Esophagus muscularis mucosa (tissue), 4 donors: ENCODE results near the gene ZNF439.

Experiments
- EP300 ChIP-seq: sonication (generic); formaldehyde crosslinking; IDR thresholded peaks from one replicate; pipeline ENCODE4 v1.6.1; 2017; ENCODE audit warnings: antibody characterized with exemption
- POLR2A ChIP-seq: fragments of 450-650 bp; IDR thresholded peaks from one replicate; pipeline ENCODE4 v1.6.1; 2017; ENCODE audit warnings: antibody characterized with exemption, moderate library complexity, mild to moderate bottlenecking, low read depth
- POLR2AphosphoS5 ChIP-seq, 2 donors: sonication (generic); formaldehyde crosslinking; IDR thresholded peaks; one replicate each; pipeline ENCODE4 v1.6.1; 2017; ENCODE audit warnings: antibody characterized with exemption in 2 of 2
- TF ChIP-seq, protein P1 (sequence below), 3 experiments: fragments of 200-600 bp in 2 of 3; fragments of 450-650 bp in 1 of 3; sonication (generic) in 2 of 3; IDR thresholded peaks; one replicate each; pipeline ENCODE4 v1.5.1; 2017 to 2019; ENCODE audit warnings: antibody characterized with exemption in 3 of 3, mild to moderate bottlenecking in 2 of 3, moderate library complexity in 1 of 3

DNA sequence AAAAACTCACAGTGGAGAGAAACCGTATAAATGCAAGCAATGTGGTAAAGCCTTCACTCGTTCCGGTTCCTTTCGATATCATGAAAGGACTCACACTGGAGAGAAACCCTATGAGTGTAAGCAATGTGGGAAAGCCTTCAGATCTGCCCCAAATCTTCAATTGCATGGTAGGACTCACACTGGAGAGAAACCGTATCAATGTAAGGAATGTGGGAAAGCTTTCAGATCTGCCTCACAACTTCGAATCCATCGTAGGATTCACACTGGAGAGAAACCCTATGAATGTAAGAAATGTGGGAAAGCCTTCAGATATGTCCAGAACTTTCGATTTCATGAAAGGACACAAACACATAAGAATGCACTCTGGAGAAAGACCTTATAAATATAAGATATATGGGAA is 19.7 kb downstream of the ZNF439 start:
- TF ChIP-seq, protein P1, sequence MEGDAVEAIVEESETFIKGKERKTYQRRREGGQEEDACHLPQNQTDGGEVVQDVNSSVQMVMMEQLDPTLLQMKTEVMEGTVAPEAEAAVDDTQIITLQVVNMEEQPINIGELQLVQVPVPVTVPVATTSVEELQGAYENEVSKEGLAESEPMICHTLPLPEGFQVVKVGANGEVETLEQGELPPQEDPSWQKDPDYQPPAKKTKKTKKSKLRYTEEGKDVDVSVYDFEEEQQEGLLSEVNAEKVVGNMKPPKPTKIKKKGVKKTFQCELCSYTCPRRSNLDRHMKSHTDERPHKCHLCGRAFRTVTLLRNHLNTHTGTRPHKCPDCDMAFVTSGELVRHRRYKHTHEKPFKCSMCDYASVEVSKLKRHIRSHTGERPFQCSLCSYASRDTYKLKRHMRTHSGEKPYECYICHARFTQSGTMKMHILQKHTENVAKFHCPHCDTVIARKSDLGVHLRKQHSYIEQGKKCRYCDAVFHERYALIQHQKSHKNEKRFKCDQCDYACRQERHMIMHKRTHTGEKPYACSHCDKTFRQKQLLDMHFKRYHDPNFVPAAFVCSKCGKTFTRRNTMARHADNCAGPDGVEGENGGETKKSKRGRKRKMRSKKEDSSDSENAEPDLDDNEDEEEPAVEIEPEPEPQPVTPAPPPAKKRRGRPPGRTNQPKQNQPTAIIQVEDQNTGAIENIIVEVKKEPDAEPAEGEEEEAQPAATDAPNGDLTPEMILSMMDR (IDR thresholded peaks at IDR 0.05) = no peak
- TF ChIP-seq POLR2AphosphoS5 (IDR thresholded peaks at IDR 0.05) (no peak), POLR2A (no peak), EP300 (no peak)
